BLaER1 treated with 17β-estradiol and CSF1 and Interleukin-3, amounts not matched to agents 10 nM and 100 nM (cell line): Measurements from ENCODE around the gene DMXL2.

ENCODE experiments used
- H3K27ac ChIP-seq, 11 experiments: shearing (Covaris generic); formaldehyde crosslinking; 2 replicates each; pipeline ENCODE4 v1.8.1; 2022
- H3K27me3 ChIP-seq, 11 experiments: shearing (Covaris generic); formaldehyde crosslinking; 2 replicates each; pipeline ENCODE4 v1.8.1; 2022
- H3K36me3 ChIP-seq, 11 experiments: shearing (Covaris generic); formaldehyde crosslinking; 2 replicates each; pipeline ENCODE4 v1.8.1; 2022
- H3K4me1 ChIP-seq, 10 experiments: shearing (Covaris generic); formaldehyde crosslinking; 2 replicates each; pipeline ENCODE4 v1.8.1; 2022
- H3K4me2 ChIP-seq, 11 experiments: shearing (Covaris generic); formaldehyde crosslinking; 2 replicates each; pipeline ENCODE4 v1.8.1; 2022
- H3K4me3 ChIP-seq, 10 experiments: shearing (Covaris generic); formaldehyde crosslinking; 2 replicates each; pipeline ENCODE4 v1.8.1; 2022
- H3K9ac ChIP-seq, 11 experiments: shearing (Covaris generic); formaldehyde crosslinking; 2 replicates each; pipeline ENCODE4 v1.8.1; 2022
- H3K9me3 ChIP-seq, 11 experiments: shearing (Covaris generic); formaldehyde crosslinking; replicated peaks in 1 of 11; 2 replicates each; pipeline ENCODE4 v1.8.1; 2022
- H4K20me1 ChIP-seq, 11 experiments: shearing (Covaris generic); formaldehyde crosslinking; 2 replicates each; pipeline ENCODE4 v1.8.1; 2022
- Cebpa-rat ChIP-seq, 11 experiments: shearing (Covaris generic); IDR thresholded peaks; 2 replicates each; pipeline ENCODE4 v1.8.1; 2022

DMXL2 gene

GRCh38 chr15:51629612-51630011 is 7.0 kb upstream of the DMXL2 start:
- peak overlapping the region in 8 of 11 experiments; percentile 36 to 78 (median 70); a peak in 16 of 22 replicates for H3K4me2 ChIP-seq
- H3K9ac ChIP-seq, result peak overlapping the region in 7 of 11 experiments; percentile 40 to 86 (median 72); a peak in 12 of 22 replicates
- H3K9me3 ChIP-seq, result no peaks in the 10 kb centered on the region
- H3K27me3 ChIP-seq, result no peaks in the 10 kb centered on the region
- H3K4me1 ChIP-seq, result peaks cover 10 to 89% (median 38%) of the 10 kb centered on the region in 10 experiments
- TF ChIP-seq Cebpa-rat (IDR thresholded peaks at IDR 0.05), result peak in 10 of 11 experiments; percentile 20 to 97 (median 92); a peak in 15 of 22 replicates
- peak overlapping the region in 8 of 11 experiments; percentile 62 to 99 (median 90); a peak in 17 of 22 replicates for H3K27ac ChIP-seq
- H3K36me3 ChIP-seq, result no peaks in the 10 kb centered on the region
- no peak overlapping the region for H3K4me3 ChIP-seq
- no peaks in the 10 kb centered on the region for H4K20me1 ChIP-seq

DNA sequence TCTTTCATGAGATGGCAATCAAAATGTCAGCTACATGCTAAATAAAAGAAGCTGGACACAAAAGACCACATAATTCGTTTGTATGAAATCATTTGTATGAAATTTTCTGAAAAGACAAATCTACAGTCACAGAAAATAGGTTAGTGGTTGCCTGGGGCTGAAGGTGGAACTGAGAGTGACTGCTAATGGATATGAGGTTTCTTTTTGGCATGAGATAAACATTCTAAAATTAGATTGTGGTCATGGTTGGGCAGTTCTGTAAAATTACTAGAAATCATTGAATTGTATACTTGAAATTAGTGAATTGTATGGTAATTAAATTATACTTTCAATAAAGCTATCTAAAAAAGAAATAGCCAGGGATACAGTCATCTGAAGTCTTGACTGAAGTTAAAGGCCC is 2.7 kb upstream of the DMXL2 start:
- no peak overlapping the region for H3K9ac ChIP-seq
- H3K9me3 ChIP-seq, result no peaks in the 10 kb centered on the region
- H3K27ac ChIP-seq, result peak overlapping the region in 7 of 11 experiments; percentile 21 to 71 (median 51); a peak in 13 of 22 replicates
- H3K4me1 ChIP-seq, result peaks cover 28 to 69% (median 59%) of the 10 kb centered on the region in 10 experiments
- H3K27me3 ChIP-seq, result no peaks in the 10 kb centered on the region
- peak overlapping the region; percentile 32 to 79 (median 56) for H3K4me2 ChIP-seq
- H3K36me3 ChIP-seq, result no peaks in the 10 kb centered on the region
- no peak overlapping the region for H3K4me3 ChIP-seq
- no peak for TF ChIP-seq Cebpa-rat (IDR thresholded peaks at IDR 0.05)
- H4K20me1 ChIP-seq, result no peaks in the 10 kb centered on the region; a peak in 1 of 22 replicates

DNA sequence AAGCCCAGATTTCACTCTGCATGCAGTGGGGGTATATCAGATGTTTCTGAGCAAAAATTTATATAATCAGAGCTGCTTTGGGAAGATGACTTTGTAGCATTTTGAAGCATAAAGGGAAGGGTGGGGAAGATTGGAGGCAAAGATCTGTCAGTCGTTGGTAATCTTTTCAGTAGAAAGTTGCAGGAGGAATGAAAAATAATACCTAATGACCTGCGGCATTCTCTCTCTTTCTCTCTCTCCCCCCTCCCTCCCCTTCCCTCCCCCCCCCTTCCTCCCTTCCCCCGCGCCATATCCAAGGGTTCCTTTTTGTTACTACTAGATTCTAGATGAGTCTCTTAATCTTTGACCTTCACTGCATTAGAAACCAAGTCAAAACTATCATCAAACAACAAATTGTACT is 1.5 kb upstream of the DMXL2 start:
- Histone ChIP-seq H3K4me2 (peak overlapping the region in 10 of 11 experiments; percentile 74 to 94 (median 92); a peak in 16 of 22 replicates), H3K4me3 (peak overlapping the region in 2 of 10 experiments; percentile 94; a peak in 1 of 20 replicates), H4K20me1 (peaks cover 0 to 10% (median 0%) of the 10 kb centered on the region in 11 experiments; a peak in 3 of 22 replicates), H3K27me3 (no peaks in the 10 kb centered on the region), H3K36me3 (no peaks in the 10 kb centered on the region), H3K9me3 (no peaks in the 10 kb centered on the region), H3K9ac (peak overlapping the region in 3 of 11 experiments; percentile 95 to 99 (median 98); a peak in 5 of 22 replicates), H3K27ac (peak overlapping the region in 6 of 11 experiments; percentile 77 to 99 (median 92); a peak in 9 of 22 replicates), H3K4me1 (peaks cover 35 to 70% (median 57%) of the 10 kb centered on the region in 10 experiments)
- no peak for TF ChIP-seq Cebpa-rat (IDR thresholded peaks at IDR 0.05)

- Histone ChIP-seq H3K4me3 (peak overlapping the region; percentile 78 to 94 (median 82)), H4K20me1 (peaks cover 0 to 16% (median 0%) of the 10 kb centered on the region in 11 experiments; a peak in 3 of 22 replicates), H3K36me3 (no peaks in the 10 kb centered on the region), H3K4me2 (peak overlapping the region; percentile 74 to 94 (median 92)), H3K9ac (peak overlapping the region; percentile 79 to 99 (median 85)), H3K27ac (peak overlapping the region in 9 of 11 experiments; percentile 72 to 99 (median 85); a peak in 17 of 22 replicates), H3K27me3 (no peaks in the 10 kb centered on the region), H3K4me1 (peaks cover 35 to 65% (median 53%) of the 10 kb centered on the region in 10 experiments), H3K9me3 (no peaks in the 10 kb centered on the region)
- TF ChIP-seq Cebpa-rat (IDR thresholded peaks at IDR 0.05), result no peak
These were observed 891 bp upstream of the DMXL2 start for GRCh38 chr15:51623386-51623938.

GRCh38 chr15:51621936-51622603 is 501 bp downstream of the DMXL2 start:
- Histone ChIP-seq H3K4me2 (peak overlapping the region; percentile 74 to 94 (median 92)), H3K9ac (peak overlapping the region; percentile 79 to 99 (median 85)), H3K36me3 (no peaks in the 10 kb centered on the region), H3K9me3 (no peaks in the 10 kb centered on the region), H3K4me1 (peaks cover 35 to 61% (median 50%) of the 10 kb centered on the region in 10 experiments), H3K4me3 (peak overlapping the region; percentile 78 to 94 (median 82)), H4K20me1 (peaks cover 0 to 28% (median 0%) of the 10 kb centered on the region in 11 experiments; a peak in 3 of 22 replicates), H3K27ac (peak overlapping the region; percentile 55 to 99 (median 77)), H3K27me3 (no peaks in the 10 kb centered on the region)
- TF ChIP-seq Cebpa-rat (IDR thresholded peaks at IDR 0.05), result no peak

DNA sequence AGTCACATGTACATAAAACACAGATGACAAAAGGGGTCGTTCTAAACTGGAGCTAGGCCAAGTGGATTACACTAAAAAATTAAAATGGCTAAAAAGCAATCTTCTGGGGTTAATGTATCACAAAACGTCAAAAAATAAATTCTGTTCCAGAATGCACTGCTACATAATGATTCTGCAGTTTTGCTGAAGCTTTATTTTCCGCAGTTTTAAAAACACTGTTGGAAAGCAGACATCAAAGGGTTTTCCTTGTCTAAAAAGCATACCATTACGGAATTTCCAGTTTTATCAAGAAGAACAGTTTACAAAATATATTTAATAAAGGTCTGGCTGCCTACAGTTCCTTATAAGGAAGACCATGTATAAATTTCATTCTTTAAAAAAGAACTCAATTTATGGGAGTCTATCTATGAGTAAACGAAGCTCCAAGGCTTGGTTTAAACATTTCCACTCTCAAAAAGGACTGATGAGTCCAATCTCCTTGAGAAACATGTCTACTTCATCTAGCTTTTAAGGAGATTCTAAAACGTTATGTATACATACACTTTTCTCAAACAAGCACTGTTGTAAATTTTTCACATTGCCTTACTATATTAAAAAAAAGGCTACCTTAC is 1.3 kb downstream of the DMXL2 start:
- Histone ChIP-seq H3K9ac (peak overlapping the region; percentile 79 to 99 (median 85); a peak in 21 of 22 replicates), H3K9me3 (peaks cover 0 to 5% (median 0%) of the 10 kb centered on the region in 11 experiments; a peak in 3 of 22 replicates), H3K27me3 (no peaks in the 10 kb centered on the region), H3K27ac (peak overlapping the region in 9 of 11 experiments; percentile 72 to 99 (median 85); a peak in 15 of 22 replicates), H3K36me3 (peaks cover 0 to 5% (median 0%) of the 10 kb centered on the region in 11 experiments; a peak in 3 of 22 replicates), H3K4me2 (peak overlapping the region; percentile 74 to 94 (median 92)), H3K4me3 (peak overlapping the region; percentile 78 to 94 (median 82)), H4K20me1 (peaks cover 0 to 36% (median 0%) of the 10 kb centered on the region in 11 experiments; a peak in 4 of 22 replicates), H3K4me1 (peaks cover 35 to 63% (median 50%) of the 10 kb centered on the region in 10 experiments)
- TF ChIP-seq Cebpa-rat (IDR thresholded peaks at IDR 0.05), result no peak

GRCh38 chr15:51620641-51621040 is 1.9 kb downstream of the DMXL2 start:
- Histone ChIP-seq H3K4me3 (peak overlapping the region in 6 of 10 experiments; percentile 78 to 94 (median 84); a peak in 9 of 20 replicates), H3K27me3 (no peaks in the 10 kb centered on the region), H4K20me1 (peaks cover 0 to 43% (median 0%) of the 10 kb centered on the region in 11 experiments; a peak in 4 of 22 replicates), H3K27ac (peak overlapping the region in 3 of 11 experiments; percentile 95 to 99 (median 99); a peak in 6 of 22 replicates), H3K36me3 (peaks cover 0 to 11% (median 0%) of the 10 kb centered on the region in 11 experiments; a peak in 4 of 22 replicates), H3K9ac (peak overlapping the region in 4 of 11 experiments; percentile 7 to 99 (median 96); a peak in 7 of 22 replicates), H3K9me3 (peaks cover 0 to 11% (median 0%) of the 10 kb centered on the region in 11 experiments; a peak in 4 of 22 replicates), H3K4me2 (peak overlapping the region; percentile 74 to 94 (median 92)), H3K4me1 (peaks cover 34 to 64% (median 47%) of the 10 kb centered on the region in 10 experiments)
- TF ChIP-seq Cebpa-rat (IDR thresholded peaks at IDR 0.05), result no peak

DNA sequence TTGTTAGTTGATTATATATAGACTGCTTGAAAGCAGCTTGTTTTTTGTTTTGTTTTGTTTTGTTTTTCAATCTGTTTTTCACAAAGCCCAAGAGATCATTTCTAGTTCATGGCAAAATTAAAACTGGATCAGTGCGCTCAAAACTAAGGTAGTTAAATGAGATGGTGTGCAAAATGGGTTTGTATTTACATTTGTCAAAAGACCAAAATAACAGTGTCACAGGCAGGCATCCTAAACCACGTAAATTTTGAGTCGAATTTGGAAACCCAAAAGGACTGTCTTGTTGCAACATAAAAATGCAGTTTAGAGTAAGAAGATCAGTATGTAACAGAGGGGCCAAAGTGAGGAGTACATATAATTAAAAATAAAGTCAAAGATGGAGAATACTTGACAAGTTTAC is 2.4 kb downstream of the DMXL2 start:
- no peak for TF ChIP-seq Cebpa-rat (IDR thresholded peaks at IDR 0.05)
- Histone ChIP-seq H3K9ac (peak overlapping the region in 3 of 11 experiments; percentile 95 to 99 (median 98); a peak in 6 of 22 replicates), H3K4me2 (peak overlapping the region in 10 of 11 experiments; percentile 74 to 94 (median 92); a peak in 19 of 22 replicates), H3K27ac (peak overlapping the region in 3 of 11 experiments; percentile 95 to 99 (median 99); a peak in 6 of 22 replicates), H3K27me3 (no peaks in the 10 kb centered on the region), H3K4me3 (peak overlapping the region in 3 of 10 experiments; percentile 86 to 94 (median 94); a peak in 6 of 20 replicates), H4K20me1 (peaks cover 0 to 48% (median 0%) of the 10 kb centered on the region in 11 experiments; a peak in 4 of 22 replicates), H3K36me3 (peaks cover 0 to 16% (median 0%) of the 10 kb centered on the region in 11 experiments; a peak in 6 of 22 replicates), H3K9me3 (peaks cover 0 to 16% (median 0%) of the 10 kb centered on the region in 11 experiments; a peak in 6 of 22 replicates), H3K4me1 (peaks cover 29 to 64% (median 41%) of the 10 kb centered on the region in 10 experiments)
